ENCODE results near the gene SMG5. TPM values are rescaled to one million over a fixed set of nuclear protein-coding genes. Genes with fewer than 3 reads are reported as not detected.

The SMG5 gene
- total RNA-seq, 1 experiment from 2014 or later = 63.3 TPM

GRCh38 chr1:156319664-156320063, 37.0 kb upstream of the SMG5 start:
- Histone ChIP-seq H3K27ac (no peak overlapping the region), H4K20me1 (ENCODE audit: insufficient read depth) (peaks cover 42% of the 10 kb centered on the region), H3K79me2 (ENCODE audit: low read depth) (peaks cover 9% of the 10 kb centered on the region), H2AFZ (no peak overlapping the region), H3K4me3 (no peak overlapping the region), H3K9me3 (ENCODE audit: insufficient read depth, low read depth) (no peaks in the 10 kb centered on the region), H3K9me2 (ENCODE audit: insufficient read depth) (no peaks in the 10 kb centered on the region), H3K4me2 (no peak overlapping the region), H3K36me3 (ENCODE audit: low read depth) (peaks cover 56% of the 10 kb centered on the region), H3K27me3 (ENCODE audit: insufficient read depth, low read depth) (no peaks in the 10 kb centered on the region), H3F3A (ENCODE audit: insufficient read depth, low read depth) (peaks cover 83% of the 10 kb centered on the region), H3K4me1 (replicated peaks; ENCODE audit: insufficient read depth) (no peaks in the 10 kb centered on the region)
- no TSS peak for BruUV-seq (replicated peaks)
- POLR2A ChIA-PET (ENCODE audit: unreplicated experiment) = no interaction called here
- intact Hi-C loops (cut with micrococcal nuclease; ENCODE audit: unreplicated experiment) = loop anchor here (5.0 to 10.0 kb wide), 2 partner anchors 172 to 225 kb away; no protein-coding TSS in a partner anchor
- DNase-seq = no peak
- CTCF ChIA-PET = interaction anchor here (0.7 kb wide), 1 partner anchor 330 kb away, joined by 4 read pairs; no protein-coding TSS in a partner anchor
- no peak for TF ChIP-seq EZH2 (IDR thresholded peaks at IDR 0.05; ENCODE audit: low read depth)
- TF ChIP-seq, protein P1, sequence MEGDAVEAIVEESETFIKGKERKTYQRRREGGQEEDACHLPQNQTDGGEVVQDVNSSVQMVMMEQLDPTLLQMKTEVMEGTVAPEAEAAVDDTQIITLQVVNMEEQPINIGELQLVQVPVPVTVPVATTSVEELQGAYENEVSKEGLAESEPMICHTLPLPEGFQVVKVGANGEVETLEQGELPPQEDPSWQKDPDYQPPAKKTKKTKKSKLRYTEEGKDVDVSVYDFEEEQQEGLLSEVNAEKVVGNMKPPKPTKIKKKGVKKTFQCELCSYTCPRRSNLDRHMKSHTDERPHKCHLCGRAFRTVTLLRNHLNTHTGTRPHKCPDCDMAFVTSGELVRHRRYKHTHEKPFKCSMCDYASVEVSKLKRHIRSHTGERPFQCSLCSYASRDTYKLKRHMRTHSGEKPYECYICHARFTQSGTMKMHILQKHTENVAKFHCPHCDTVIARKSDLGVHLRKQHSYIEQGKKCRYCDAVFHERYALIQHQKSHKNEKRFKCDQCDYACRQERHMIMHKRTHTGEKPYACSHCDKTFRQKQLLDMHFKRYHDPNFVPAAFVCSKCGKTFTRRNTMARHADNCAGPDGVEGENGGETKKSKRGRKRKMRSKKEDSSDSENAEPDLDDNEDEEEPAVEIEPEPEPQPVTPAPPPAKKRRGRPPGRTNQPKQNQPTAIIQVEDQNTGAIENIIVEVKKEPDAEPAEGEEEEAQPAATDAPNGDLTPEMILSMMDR (conservative IDR thresholded peaks at IDR 0.05) = peak; percentile 78

DNA sequence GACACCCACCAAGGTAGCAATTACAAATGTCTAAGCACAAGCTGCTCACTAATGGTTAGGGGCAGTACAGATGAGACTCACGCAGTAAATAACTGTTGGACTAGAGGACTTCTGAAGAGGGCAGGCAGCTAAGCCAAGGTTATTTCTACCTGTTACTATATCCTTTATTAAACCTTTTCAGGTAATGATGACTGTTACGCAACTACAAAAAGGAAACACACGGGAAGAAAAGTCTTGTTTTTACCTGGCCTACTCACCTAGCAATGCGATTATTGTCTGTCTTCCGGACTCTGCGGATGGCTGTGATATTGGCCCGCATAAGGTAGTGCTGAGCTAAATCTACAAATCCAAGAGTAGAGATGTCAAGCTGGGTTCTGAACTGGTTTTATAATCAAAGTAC, 34.3 kb upstream of the SMG5 start:
- CTCF ChIA-PET = interaction anchor here (0.7 kb wide), 1 partner anchor 163 kb away, joined by 4 read pairs; no protein-coding TSS in a partner anchor
- no peaks in the 10 kb centered on the region for H3K27me3 ChIP-seq (ENCODE audit: insufficient read depth, low read depth)
- H3K9me3 ChIP-seq (ENCODE audit: insufficient read depth, low read depth) = no peaks in the 10 kb centered on the region
- no peak overlapping the region for H3K27ac ChIP-seq
- DNase-seq = no peak
- intact Hi-C loops (cut with micrococcal nuclease; ENCODE audit: unreplicated experiment) = loop anchor here (5.0 to 10.0 kb wide), 2 partner anchors 170 to 222 kb away; no protein-coding TSS in a partner anchor
- H3K4me2 ChIP-seq = no peak overlapping the region
- H2AFZ ChIP-seq = no peak overlapping the region
- no peak overlapping the region for H3K4me3 ChIP-seq
- TF ChIP-seq EZH2 (IDR thresholded peaks at IDR 0.05; ENCODE audit: low read depth) = no peak
- TF ChIP-seq, protein P1 (conservative IDR thresholded peaks at IDR 0.05) = no peak
- peaks cover 41% of the 10 kb centered on the region for H4K20me1 ChIP-seq (ENCODE audit: insufficient read depth)
- peaks cover 81% of the 10 kb centered on the region; the same call in 1 of the 2 replicates for H3F3A ChIP-seq (ENCODE audit: insufficient read depth, low read depth)
- H3K79me2 ChIP-seq (ENCODE audit: low read depth) = peaks cover 9% of the 10 kb centered on the region
- no peaks in the 10 kb centered on the region for H3K9me2 ChIP-seq (ENCODE audit: insufficient read depth)
- no TSS peak for BruUV-seq (replicated peaks)
- no peaks in the 10 kb centered on the region for H3K4me1 ChIP-seq (replicated peaks; ENCODE audit: insufficient read depth)
- POLR2A ChIA-PET (ENCODE audit: unreplicated experiment) = no interaction called here
- H3K36me3 ChIP-seq (ENCODE audit: low read depth) = peaks cover 51% of the 10 kb centered on the region

GRCh38 chr1:156310962-156311361, 28.3 kb upstream of the SMG5 start:
- no peak overlapping the region for H3K27ac ChIP-seq
- H3K9me3 ChIP-seq (ENCODE audit: insufficient read depth, low read depth) = no peaks in the 10 kb centered on the region
- H3K4me1 ChIP-seq (replicated peaks; ENCODE audit: insufficient read depth) = no peaks in the 10 kb centered on the region
- ChIA-PET CTCF (no interaction called here), POLR2A (ENCODE audit: unreplicated experiment) (no interaction called here)
- no peak overlapping the region for H3K4me3 ChIP-seq
- intact Hi-C loops (cut with micrococcal nuclease; ENCODE audit: unreplicated experiment) = loop anchor here (10.0 kb wide), 1 partner anchor 216 kb away; no protein-coding TSS in a partner anchor
- peaks cover 18% of the 10 kb centered on the region; the same call in 1 of the 2 replicates for H4K20me1 ChIP-seq (ENCODE audit: insufficient read depth)
- H3K9me2 ChIP-seq (ENCODE audit: insufficient read depth) = no peaks in the 10 kb centered on the region
- no peaks in the 10 kb centered on the region for H3K27me3 ChIP-seq (ENCODE audit: insufficient read depth, low read depth)
- H2AFZ ChIP-seq = no peak overlapping the region
- TF ChIP-seq, protein P1 (conservative IDR thresholded peaks at IDR 0.05) = no peak
- TF ChIP-seq EZH2 (IDR thresholded peaks at IDR 0.05; ENCODE audit: low read depth) = no peak
- no peaks in the 10 kb centered on the region; the same call in 1 of the 2 replicates for H3K79me2 ChIP-seq (ENCODE audit: low read depth)
- H3K4me2 ChIP-seq = no peak overlapping the region
- peaks cover 25% of the 10 kb centered on the region for H3K36me3 ChIP-seq (ENCODE audit: low read depth)
- peaks cover 61% of the 10 kb centered on the region; the same call in 1 of the 2 replicates for H3F3A ChIP-seq (ENCODE audit: insufficient read depth, low read depth)
- BruUV-seq (replicated peaks) = no TSS peak
- DNase-seq = no peak
